ENCODE results near the gene SNX27.
"Not testable (repeated sequence)": the region's sequence is repeated elsewhere in the genome, so short reads cannot be mapped to it uniquely, and the experiment has no call there.

The SNX27 gene

GRCh38 chr1:151723726-151724370 is 112.0 kb downstream of the SNX27 start:
- no peak for DNase-seq

GRCh38 chr1:151728151-151729054 is 116.6 kb downstream of the SNX27 start:
- no peak for DNase-seq

- no peak for DNase-seq
Measured at GRCh38 chr1:151729157-151729965, 117.5 kb downstream of the SNX27 start.

- DNase-seq, result no peak
Measured at GRCh38 chr1:151729966-151730291, 118.1 kb downstream of the SNX27 start.

GRCh38 chr1:151733126-151733525 is 121.3 kb downstream of the SNX27 start:
- no peak for DNase-seq

GRCh38 chr1:151733995-151734394 is 122.1 kb downstream of the SNX27 start:
- DNase-seq, result not testable (repeated sequence)

GRCh38 chr1:151737026-151737425 is 125.2 kb downstream of the SNX27 start:
- no peak for DNase-seq

- DNase-seq, result no peak
Measured at GRCh38 chr1:151737479-151737878, 125.6 kb downstream of the SNX27 start.

- DNase-seq, result no peak
Measured at GRCh38 chr1:151739590-151740355, 127.9 kb downstream of the SNX27 start.

- no peak for DNase-seq
Measured at GRCh38 chr1:151741516-151741915, 129.7 kb downstream of the SNX27 start.
